ENCODE measurements around the gene ITFG1. TPM values are rescaled to one million over a fixed set of nuclear protein-coding genes. Genes with fewer than 3 reads are reported as not detected.

ITFG1 gene
- total RNA-seq, 2 donors from 2014 or later = 71.1 to 77.0 TPM

DNA sequence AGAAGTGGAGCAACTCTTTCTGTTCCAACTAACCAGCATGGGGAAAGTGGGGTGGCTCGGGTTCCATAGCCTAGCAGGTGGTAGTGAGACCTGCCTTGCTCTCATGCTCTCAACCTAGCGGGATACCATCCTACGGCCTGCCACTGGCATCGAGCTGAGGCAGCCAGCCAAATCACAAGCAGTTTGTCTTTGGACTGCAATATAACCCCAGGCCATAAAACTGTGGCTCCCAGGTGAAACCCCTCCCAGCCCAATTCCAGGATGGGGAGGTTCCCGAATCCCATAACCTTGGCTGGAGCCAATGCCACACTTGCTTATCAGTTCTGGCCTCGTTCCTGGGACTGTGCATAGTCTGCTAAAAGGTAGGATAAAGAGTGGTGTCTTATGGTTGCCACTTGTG lies 161.3 kb downstream of the ITFG1 start:
- intact Hi-C loops (cut with DNase I, micrococcal nuclease) = no loop called here
- peak; percentile 58 to 63 for DNase-seq
- peak; percentile 98 for ATAC-seq

DNA sequence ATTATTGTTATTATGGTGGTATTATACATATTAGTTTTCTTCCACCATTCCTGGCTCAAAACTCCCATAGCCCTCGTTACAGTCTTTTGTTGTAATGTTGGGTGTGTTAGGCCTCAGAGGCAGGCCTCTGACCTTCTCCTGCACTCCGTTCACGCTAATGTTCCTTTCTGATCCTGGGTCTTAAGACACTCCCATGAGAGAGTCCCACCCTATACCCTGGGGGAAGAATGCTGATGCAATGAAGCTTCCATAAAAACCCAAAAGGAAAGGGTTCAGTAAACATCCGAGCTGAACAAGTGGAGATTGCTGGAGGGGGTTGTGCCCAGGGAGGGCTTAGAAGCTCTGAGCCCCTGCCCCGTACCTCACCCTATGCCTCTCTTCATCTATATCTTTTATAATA lies 175.9 kb downstream of the ITFG1 start:
- intact Hi-C loops (cut with DNase I, micrococcal nuclease) = no loop called here
- ATAC-seq (no peak), DNase-seq (no peak)

DNA sequence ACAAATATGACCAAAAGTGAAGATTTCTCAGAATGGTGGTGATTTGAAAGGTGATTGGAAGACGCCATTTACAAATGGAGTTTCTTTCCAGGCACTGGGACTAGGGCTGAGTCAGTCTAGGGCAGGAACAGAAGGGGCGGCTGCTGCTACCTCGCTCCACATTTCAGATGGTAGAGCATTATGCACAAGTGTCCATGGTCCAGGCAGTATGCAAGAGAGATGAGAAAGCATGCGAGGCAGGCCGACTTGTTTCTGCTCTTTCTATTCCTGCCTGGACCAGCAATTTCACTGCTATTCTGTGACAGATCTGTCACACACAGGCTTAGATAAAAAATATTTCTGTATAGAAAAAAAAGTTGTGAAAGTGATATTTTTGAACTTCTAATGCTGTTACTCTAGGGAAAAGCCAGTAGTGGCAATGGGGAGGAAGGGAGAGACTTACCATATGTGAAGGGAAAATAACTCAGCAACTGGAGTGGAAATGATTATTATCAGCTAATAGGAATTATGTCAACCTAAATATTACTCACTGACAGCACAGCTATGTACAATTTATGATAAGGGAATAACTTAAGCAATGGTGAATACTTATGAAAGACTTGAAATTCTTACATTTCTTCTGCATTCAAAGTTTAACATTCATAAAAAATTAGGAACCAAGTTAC lies 182.4 kb downstream of the ITFG1 start:
- DNase-seq (no peak), ATAC-seq (no peak)
- intact Hi-C loops (cut with DNase I, micrococcal nuclease) = no loop called here

DNA sequence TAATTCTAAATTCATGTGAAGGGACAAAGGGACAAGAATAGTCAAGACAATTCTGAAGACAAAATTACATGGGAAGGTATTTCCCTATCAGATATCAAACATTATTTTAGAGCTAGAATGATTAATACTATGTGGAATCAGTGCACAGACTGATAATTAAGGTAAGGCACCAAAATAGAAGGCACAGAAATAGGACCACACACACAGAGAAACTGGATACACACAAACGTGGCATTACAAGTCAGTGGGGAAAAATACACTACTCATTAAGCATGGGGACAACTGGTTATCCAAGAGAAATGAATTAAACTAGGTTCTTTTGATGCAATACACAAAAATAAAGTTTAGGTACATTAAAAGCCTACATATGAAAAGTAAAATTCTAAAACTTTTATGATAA lies 184.3 kb downstream of the ITFG1 start:
- ATAC-seq (no peak), DNase-seq (no peak)
- intact Hi-C loops (cut with DNase I, micrococcal nuclease) = no loop called here

DNA sequence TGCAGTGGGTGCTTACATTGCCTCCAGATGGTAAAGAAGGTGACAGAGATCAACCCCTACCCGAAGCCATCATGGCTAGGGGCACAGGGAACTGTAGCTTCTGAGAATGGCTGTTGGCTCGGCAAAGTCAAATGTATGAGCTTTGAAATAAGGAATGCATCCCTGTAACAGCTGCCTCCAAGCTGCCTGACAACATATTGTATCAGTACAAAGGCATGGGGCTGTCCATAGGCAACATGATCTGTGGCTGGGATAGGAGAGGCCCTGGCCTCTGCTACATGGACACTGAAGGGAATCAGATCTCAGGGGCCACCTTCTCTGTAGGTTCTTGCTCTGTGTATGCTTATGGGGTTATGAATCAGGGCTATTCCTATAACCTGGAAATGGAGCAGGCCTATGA lies 197.9 kb downstream of the ITFG1 start:
- DNase-seq (no peak), ATAC-seq (no peak)
- intact Hi-C loops (cut with DNase I, micrococcal nuclease) = no loop called here

DNA sequence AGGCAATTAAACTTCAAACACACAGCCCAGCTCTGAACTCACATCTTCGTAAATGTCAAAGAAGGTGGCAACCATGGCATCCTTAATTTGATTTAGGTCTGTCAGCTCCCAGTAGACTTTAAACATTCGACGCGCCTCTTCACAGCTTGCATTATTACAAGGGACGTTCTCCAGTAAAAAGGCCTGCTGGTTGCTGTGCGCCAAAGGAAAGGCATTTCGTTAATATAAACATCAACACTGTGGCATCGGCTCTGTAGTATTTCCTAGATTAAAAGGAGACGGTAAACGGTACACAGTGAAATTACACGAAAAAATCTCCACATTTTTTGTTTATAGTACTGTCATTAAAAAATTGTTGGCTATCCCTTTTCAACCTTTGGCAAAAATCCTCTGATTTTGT lies 200.4 kb downstream of the ITFG1 start:
- DNase-seq = no peak
- intact Hi-C loops (cut with DNase I, micrococcal nuclease) = no loop called here
- ATAC-seq = no peak

DNA sequence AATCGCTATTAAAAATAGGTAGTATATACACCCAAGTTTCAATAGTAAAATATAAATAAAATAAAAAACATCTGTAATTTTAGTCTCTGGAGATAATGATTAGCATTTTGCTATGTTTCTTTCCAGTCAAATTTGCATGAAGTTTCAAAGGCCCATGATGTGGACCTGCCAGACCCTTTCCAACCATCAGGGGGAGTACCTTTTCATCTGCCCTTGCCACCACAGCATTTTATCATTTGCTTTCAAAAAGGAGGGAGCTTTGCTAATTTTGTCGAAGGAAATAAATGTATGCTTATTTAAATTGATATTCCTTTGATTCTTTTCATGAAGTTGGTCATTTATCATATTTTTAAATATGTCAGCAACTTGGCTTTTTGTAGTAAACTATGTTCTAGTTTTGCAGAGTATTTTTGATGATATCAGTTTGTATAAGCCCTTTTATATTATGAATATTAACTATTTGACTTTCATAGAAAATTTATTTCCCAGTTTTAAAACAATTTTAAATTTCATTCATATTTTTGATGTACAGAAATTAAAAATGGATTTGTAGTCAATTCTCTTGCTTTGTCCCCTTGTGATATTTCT lies 201.9 kb downstream of the ITFG1 start:
- DNase-seq = no peak
- ATAC-seq = peak; percentile 52
- intact Hi-C loops (cut with DNase I, micrococcal nuclease) = no loop called here

DNA sequence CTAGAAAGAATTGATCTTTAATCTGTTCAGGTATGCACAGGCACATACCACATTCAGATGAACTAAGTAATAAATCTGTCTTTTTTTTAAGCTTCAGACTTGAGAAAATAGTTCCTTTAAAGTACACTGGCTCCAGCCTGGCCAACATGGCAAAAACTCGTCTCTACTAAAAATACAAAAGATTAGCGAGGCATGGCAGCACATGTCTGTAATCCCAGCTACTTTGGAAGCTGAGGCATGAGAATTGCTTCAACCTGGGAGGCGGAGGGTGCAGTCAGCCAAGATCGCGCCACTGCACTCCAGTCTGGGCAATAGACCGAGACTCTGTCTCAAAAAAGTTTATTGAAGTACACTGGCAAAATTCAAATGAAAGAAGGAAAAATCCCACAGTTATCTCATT lies 206.1 kb downstream of the ITFG1 start:
- ATAC-seq (no peak), DNase-seq (no peak)
- intact Hi-C loops (cut with DNase I, micrococcal nuclease) = no loop called here

DNA sequence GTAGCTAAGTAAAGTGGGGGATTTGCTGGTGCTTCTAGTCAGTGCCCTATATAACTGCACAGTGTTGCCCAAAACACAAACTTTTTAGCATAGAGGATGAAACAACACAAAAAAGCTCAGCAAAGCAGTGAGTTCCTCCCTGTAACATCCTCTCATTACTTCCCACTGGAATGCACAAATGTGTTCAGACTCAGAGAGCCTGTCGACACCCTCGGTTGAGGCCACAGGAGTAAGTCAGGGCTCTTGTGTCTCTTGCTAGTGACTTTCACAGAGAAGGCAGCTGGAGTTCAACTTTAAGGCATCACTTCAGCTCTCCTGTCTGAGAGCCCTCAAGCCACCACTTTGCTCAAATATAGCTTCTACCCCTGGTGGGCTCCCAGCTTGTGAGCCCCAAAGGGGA lies 209.9 kb downstream of the ITFG1 start:
- no peak for ATAC-seq
- no peak for DNase-seq
- intact Hi-C loops (cut with DNase I, micrococcal nuclease) = no loop called here

DNA sequence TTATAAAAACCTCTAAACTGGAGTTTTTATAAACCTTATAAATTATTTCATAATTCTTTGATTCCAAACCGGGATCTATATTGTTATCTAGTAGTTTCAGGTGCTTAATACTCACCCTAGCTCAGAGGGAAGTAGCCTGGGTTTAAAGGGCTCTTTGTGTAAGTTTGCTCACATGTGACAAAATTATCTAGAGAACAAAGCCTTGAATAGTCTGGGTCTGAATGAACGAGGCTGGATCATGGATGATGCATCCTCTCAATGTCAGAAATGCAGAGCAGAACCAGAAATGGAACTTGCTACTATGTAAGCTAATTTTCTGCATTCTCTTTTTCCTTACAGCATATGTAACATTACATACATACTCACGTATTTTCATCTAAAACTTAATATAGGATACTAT lies 213.2 kb downstream of the ITFG1 start:
- ATAC-seq = no peak
- intact Hi-C loops (cut with DNase I, micrococcal nuclease) = no loop called here
- DNase-seq = no peak

DNA sequence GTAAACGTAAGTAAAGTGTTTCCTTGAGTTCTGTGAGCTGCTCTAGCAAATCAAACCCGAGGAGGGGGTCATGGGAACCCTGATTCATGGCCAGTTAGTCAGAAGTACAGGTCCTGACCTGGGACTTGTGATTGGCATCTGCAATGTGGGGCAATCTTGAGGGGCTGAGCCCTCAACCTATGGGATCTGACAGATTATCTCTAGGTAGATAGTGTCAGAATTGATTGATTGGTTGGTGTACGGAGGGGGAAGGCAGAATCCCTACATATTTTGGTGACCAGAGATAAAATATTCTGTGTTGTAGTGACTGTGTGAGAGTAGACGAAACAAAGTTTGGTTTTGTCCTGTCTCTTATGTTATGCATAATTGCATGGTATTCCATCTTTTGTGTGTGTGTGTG lies 216.7 kb downstream of the ITFG1 start:
- no peak for ATAC-seq
- intact Hi-C loops (cut with DNase I, micrococcal nuclease) = no loop called here

DNA sequence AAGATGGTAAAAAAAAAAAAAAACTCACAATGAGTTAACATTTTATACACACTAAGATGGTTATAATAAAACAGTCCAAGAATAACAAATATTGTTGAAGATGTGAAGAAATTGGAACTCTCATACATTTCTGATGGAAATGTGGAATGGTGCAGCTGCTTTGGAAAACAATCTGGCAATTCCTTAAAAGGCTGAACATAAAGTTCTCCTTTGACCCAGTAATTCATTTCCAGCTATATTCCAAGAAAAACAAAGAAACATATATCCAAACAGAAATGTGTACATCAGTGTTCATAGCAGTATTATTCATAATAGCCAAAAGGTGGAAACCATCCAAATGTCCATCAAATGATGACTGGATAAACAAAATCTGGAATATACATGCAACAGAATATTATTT lies 219.8 kb downstream of the ITFG1 start:
- ATAC-seq (no peak), DNase-seq (no peak)
- intact Hi-C loops (cut with DNase I, micrococcal nuclease) = no loop called here

More for the DNA sequence above, 216.7 kb downstream of the ITFG1 start:
- no peak for DNase-seq

DNA sequence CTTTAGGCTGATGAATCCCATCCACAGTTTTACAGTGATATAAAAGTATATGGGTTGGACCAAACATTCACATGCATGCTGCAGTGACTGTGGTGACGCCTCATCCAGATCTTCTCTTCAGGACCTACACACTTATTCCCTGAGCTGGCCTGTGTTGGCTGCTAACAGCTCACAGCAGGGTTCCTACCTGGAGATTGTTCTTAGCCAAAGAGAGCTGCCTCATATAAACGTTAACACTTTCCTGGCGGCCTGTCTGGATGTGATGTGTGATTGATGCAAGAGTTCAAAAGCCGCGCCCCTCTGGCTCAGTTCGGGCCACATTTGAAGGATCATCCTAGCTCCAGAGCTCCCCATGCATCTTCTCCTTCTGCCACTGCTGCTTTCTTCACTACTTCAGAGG lies 224.1 kb downstream of the ITFG1 start:
- no peak for ATAC-seq
- DNase-seq = no peak
- intact Hi-C loops (cut with DNase I, micrococcal nuclease) = no loop called here

DNA sequence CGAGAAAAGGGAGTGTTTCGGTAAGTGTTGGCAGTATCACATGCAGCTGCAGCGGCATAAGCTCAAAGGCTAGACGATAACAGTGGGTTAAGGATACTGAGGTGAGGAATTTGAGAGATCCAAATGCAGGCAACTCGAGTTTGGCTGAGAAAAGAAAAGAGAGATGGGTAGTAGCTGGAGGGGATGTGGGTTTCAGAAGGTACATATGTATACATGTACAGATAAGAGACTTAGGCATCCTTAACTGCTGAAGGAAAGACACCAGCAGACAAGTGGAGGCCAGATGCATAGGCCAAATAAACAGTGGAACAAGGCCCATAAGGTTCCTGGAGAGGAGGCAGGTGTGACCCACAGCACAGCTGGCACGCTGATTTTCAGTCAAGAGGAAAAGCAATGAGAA lies 230.6 kb downstream of the ITFG1 start:
- ATAC-seq (no peak), DNase-seq (no peak)
- intact Hi-C loops (cut with DNase I, micrococcal nuclease) = no loop called here

DNA sequence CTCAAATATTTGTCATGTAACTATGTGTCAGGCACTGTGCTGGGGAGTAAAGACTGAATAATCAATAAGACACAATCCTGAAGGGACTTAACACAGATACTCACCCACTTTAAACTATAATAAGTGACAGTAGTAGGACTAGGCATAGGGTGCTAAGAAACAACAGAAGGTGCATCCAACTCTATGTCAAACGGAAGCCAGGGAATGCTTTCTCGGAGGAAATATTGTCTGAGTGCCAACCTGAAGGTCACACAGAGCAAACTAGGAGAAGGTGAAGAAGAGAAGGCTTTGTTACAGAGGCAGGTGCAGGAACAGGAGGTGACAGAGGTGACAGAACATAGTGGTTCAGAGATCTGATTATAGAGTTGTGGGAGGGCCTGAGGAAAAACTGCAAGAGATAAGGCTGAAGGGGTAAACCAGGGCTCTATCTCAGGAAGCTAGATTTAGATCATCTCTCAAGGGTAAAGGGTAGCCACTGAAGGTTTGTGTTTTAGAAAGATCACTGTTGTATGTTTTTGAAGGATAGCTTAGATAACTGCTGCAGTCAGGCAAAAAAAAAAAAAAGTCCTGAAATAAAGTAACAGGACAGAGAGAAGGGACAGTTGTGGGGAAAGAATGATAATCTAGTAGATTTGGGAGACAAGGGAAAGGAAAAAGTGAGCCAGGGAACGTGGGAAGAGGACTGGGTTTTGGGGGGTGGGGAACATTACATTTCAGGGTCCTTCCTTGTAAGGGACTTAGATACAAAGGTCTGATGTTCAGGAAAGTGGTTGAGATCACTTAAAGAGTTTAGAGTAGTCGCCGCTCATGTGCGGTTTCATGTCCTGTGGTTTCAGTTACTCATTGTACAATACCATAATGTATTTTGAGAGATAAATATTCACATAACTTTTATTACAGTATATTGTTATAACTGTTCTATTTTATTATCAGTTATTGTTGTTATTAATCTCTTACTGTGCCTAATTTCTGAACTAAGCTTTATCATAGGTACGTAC lies 231.5 kb downstream of the ITFG1 start:
- no peak for ATAC-seq
- no peak for DNase-seq

DNA sequence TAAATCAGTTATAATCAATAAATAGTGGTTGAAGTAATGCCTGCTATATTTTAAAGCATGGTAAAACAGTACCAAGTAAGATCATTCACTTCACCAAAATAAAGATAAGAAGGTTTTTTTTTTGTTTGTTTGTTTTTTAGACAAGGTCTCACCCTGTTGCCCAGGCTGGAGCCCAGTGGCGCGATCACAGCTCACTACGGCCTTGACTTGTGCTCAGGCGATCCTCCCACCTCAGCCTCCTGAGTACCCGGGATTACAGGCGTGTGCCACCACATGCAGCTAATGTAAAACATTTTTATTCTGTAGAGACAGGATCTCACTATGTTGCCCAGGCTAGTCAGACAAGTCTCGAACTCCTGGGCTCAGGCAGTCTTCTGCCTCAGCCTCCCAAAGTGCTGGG lies 232.6 kb downstream of the ITFG1 start:
- intact Hi-C loops (cut with DNase I, micrococcal nuclease) = no loop called here
- ATAC-seq = no peak
- DNase-seq = no peak

More for the DNA sequence above, 231.5 kb downstream of the ITFG1 start:
- intact Hi-C loops (cut with DNase I, micrococcal nuclease) = no loop called here

DNA sequence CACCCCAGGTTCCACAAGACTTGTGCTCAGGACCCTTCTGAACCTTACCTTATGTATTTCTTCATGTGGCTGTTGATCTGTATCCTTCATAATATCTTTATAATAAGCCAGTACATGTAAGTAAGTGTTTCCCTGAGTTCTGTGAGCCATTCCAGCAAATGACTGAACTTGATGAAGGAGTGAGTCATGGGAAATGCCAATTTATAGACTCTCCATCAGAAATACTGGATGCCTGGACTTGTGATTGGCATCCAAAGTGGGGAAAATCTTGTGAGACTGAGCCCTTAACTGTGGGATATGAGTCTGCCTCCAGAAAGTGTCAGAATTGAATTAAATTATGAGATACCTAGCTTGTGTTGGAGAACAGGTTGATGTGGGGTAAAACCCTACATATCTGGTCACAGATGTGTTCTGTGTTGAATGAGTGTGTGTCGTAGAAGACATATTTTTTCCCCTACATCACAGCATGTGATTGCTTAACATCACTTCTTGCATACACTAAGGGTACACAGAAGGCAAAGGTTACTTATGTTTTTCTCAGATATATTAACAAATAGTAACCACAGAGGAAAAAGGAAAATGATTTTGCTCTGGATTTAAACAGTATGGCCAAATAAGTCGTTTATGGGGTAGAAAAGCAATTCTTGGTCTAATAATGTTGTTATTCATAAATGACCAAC lies 247.0 kb downstream of the ITFG1 start:
- DNase-seq (no peak), ATAC-seq (no peak)
- intact Hi-C loops (cut with DNase I, micrococcal nuclease) = no loop called here

DNA sequence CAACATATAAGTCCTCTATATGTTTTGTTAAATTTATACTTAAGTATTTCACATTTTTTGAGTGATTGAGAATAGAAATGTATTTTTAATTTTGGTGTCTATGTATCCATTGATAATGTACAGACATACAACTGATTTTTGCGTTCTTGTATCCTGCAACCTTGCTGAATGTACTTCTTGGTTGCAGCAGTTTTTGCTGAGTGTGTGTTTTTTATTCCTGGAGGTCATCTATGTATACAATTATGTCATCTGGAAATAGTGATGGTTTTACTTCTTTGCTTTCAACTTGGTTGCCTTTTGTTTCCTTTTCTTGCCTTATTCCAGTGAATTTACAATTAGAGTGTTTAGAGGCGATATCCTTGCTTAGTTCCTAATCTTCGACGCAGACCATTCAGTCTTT lies 249.6 kb downstream of the ITFG1 start:
- DNase-seq (no peak), ATAC-seq (no peak)
- intact Hi-C loops (cut with DNase I, micrococcal nuclease) = no loop called here

DNA sequence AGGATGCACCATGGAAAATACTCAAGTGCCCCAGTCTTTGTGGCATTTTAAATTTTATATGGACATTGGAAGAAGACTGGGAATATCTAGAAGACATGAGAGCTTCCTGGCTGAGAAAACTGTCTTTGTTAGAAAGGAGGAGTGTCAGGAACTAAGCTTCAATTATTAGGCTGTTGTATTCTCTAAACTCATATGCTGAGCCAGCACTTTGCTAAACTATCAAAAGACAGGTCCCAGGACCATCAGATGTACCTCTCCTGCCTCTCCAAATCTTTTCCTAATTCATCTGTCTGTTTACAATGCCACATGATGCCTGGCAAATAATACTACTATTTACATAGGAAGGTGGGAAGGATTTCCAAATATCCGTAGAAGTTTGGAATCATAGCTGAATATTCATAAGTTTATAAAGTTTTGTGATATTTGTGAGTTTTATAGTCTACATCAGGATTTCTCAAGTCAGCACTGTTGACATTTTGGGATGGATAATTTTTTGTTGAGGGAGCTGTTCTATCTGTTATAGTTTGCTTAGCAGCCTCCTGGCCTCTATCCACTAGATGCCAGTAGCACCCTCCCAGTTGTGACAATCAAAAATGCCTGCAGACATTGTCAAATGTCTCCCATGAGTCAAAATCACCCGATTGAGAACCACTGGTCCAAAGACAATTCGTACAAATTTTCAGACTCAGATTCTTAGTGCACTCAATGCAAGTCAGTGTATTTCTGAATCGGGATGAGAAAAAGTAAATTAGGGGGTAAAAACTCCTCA lies 255.9 kb downstream of the ITFG1 start:
- intact Hi-C loops (cut with DNase I, micrococcal nuclease) = no loop called here
- ATAC-seq = no peak
- no peak for DNase-seq
